CD14-positive monocyte (primary cell): ENCODE measurements around the gene PSMG4. TPM values are rescaled to one million over a fixed set of nuclear protein-coding genes. Genes with fewer than 3 reads are reported as not detected.

Experiments used
- DNase-seq, 3 donors: peaks; one replicate each; pipeline ENCODE4 v3.0.0-alpha.2; 2011 to 2022
- H2AFZ ChIP-seq: 2 replicates; pipeline ENCODE4 v1.6.0; 2012; ENCODE audit warnings: mild to moderate bottlenecking, low read depth, low read length, inconsistent platforms; ENCODE audit not compliant: insufficient read depth, poor library complexity, severe bottlenecking
- H3K27ac ChIP-seq, 2 donors: 1 replicate in 1 of 2; 2 replicates in 1 of 2; pipeline ENCODE4 v1.5.1; 2012 to 2013; ENCODE audit warnings: low read length in 2 of 2, control low read depth in 1 of 2, inconsistent platforms in 1 of 2, low read depth in 1 of 2, mild to moderate bottlenecking in 1 of 2
- H3K27me3 ChIP-seq, 2 donors: one replicate each; pipeline versions ENCODE4 v1.6.0 to v1.6.1; 2011 to 2013; ENCODE audit warnings: low read length in 2 of 2; ENCODE audit not compliant: control insufficient read depth in 2 of 2, insufficient read depth in 2 of 2
- H3K36me3 ChIP-seq, 2 donors: replicated peaks in 1 of 2; 1 replicate in 1 of 2; 2 replicates in 1 of 2; pipeline versions ENCODE4 v1.5.1 to v1.6.1; 2012 to 2013; ENCODE audit warnings: low read length in 2 of 2, control low read depth in 1 of 2, inconsistent platforms in 1 of 2, mild to moderate bottlenecking in 1 of 2; ENCODE audit not compliant: insufficient read depth in 2 of 2, control insufficient read depth in 1 of 2
- H3K4me1 ChIP-seq, 2 donors: 1 replicate in 1 of 2; 2 replicates in 1 of 2; pipeline versions ENCODE4 v1.5.1 to v1.6.1; 2012 to 2013; ENCODE audit warnings: low read length in 2 of 2, control low read depth in 1 of 2, inconsistent platforms in 1 of 2, mild to moderate bottlenecking in 1 of 2, moderate library complexity in 1 of 2; ENCODE audit not compliant: insufficient read depth in 2 of 2, control insufficient read depth in 1 of 2
- H3K4me2 ChIP-seq: replicated peaks from 2 replicates; pipeline ENCODE3; 2012; ENCODE audit warnings: low read length, moderate library complexity, mild to moderate bottlenecking; ENCODE audit not compliant: poor library complexity, severe bottlenecking; ENCODE audit errors: extremely low read depth
- H3K4me3 ChIP-seq, 3 experiments: fragments of 200-600 bp in 1 of 3; sonication (generic) in 1 of 3; replicated peaks in 1 of 3; 1 replicate in 2 of 3; 2 replicates in 1 of 3; pipeline ENCODE4 v1.5.1; 2011 to 2013; ENCODE audit warnings: low read length in 3 of 3, mild to moderate bottlenecking in 3 of 3, control low read depth in 2 of 3, low read depth in 2 of 3, inconsistent platforms in 1 of 3, moderate library complexity in 1 of 3
- H3K79me2 ChIP-seq: 2 replicates; pipeline ENCODE4 v1.6.0; 2012; ENCODE audit warnings: mild to moderate bottlenecking, control low read depth, inconsistent platforms, low read length, moderate library complexity; ENCODE audit not compliant: insufficient read depth
- H3K9ac ChIP-seq: 2 replicates; pipeline ENCODE4 v1.6.0; 2017; ENCODE audit warnings: low read length, mild to moderate bottlenecking; ENCODE audit not compliant: insufficient read depth, poor library complexity, severe bottlenecking
- H3K9me3 ChIP-seq, 2 donors: replicated peaks in 1 of 2; 1 replicate in 1 of 2; 2 replicates in 1 of 2; pipeline versions ENCODE4 v1.5.1 to v1.6.1; 2012 to 2013; ENCODE audit warnings: low read length in 2 of 2, control low read depth in 1 of 2; ENCODE audit not compliant: control insufficient read depth in 1 of 2, insufficient read depth in 1 of 2
- H4K20me1 ChIP-seq: 2 replicates; pipeline ENCODE4 v1.6.0; 2012; ENCODE audit warnings: mild to moderate bottlenecking, low read length, control low read depth, moderate library complexity; ENCODE audit not compliant: insufficient read depth
- H3K27ac Mint-ChIP-seq, 7 donors: one replicate each; pipeline ENCODE4 v1.8.0; 2020; ENCODE audit warnings: mild to moderate bottlenecking in 7 of 7, mixed read lengths in 7 of 7, moderate library complexity in 6 of 7, inconsistent platforms in 2 of 7
- H3K27me3 Mint-ChIP-seq, 3 donors: one replicate each; pipeline ENCODE4 v1.8.0; 2021 to 2022; ENCODE audit warnings: low read depth in 3 of 3, mild to moderate bottlenecking in 3 of 3, mixed read lengths in 3 of 3, moderate library complexity in 3 of 3, inconsistent platforms in 1 of 3
- H3K36me3 Mint-ChIP-seq, 2 donors: one replicate each; pipeline ENCODE4 v1.8.0; 2020; ENCODE audit warnings: mixed read lengths in 2 of 2, inconsistent platforms in 1 of 2, mild to moderate bottlenecking in 1 of 2
- H3K4me1 Mint-ChIP-seq: one replicate; pipeline ENCODE4 v1.8.0; 2020; ENCODE audit warnings: mild to moderate bottlenecking, mixed read lengths
- H3K4me3 Mint-ChIP-seq, 2 donors: one replicate each; pipeline ENCODE4 v1.8.0; 2020; ENCODE audit warnings: mild to moderate bottlenecking in 2 of 2, mixed read lengths in 2 of 2, moderate library complexity in 1 of 2
- H3K9me3 Mint-ChIP-seq, 7 donors: one replicate each; pipeline ENCODE4 v1.8.0; 2020 to 2022; ENCODE audit warnings: mixed read lengths in 7 of 7, mild to moderate bottlenecking in 6 of 7, moderate library complexity in 6 of 7, inconsistent platforms in 2 of 7
- WGBS: methylation state at CpG from one replicate; pipeline ENCODE4 v1.1.5; 2013; ENCODE audit warnings: missing lambda C conversion rate; ENCODE audit not compliant: insufficient coverage; 5-methylcytosine and 5-hydroxymethylcytosine counted together
- intact Hi-C, 2 donors: fragments of 100-400 bp; cut with micrococcal nuclease; formaldehyde crosslinking; loops; one replicate each; pipeline versions ENCODE4 v1.15.0 to v1.15.1; 2023
- polyA plus RNA-seq, 3 donors: library from polyadenylated mRNA; depleted of rRNA in 1 of 3; unstranded in 2 of 3; stranded (reverse) in 1 of 3; fragments of 300-500 nt in 2 of 3; fragments of >200 nt in 1 of 3; fragmentation: Illumina TruSeq in 2 of 3; gene quantifications; 1 replicate in 2 of 3; 2 replicates in 1 of 3; pipeline ENCODE4 v1.2.3, GENCODE V29; 2012 to 2021
- TF ChIP-seq, protein P1 (sequence below): fragments of 200-600 bp; IDR thresholded peaks from one replicate; pipeline ENCODE4 v1.8.0; 2022; ENCODE audit warnings: antibody characterized with exemption, mild to moderate bottlenecking

The PSMG4 gene
- polyA plus RNA-seq, 3 donors: 23.6 to 31.1 (median 27.9) TPM

DNA sequence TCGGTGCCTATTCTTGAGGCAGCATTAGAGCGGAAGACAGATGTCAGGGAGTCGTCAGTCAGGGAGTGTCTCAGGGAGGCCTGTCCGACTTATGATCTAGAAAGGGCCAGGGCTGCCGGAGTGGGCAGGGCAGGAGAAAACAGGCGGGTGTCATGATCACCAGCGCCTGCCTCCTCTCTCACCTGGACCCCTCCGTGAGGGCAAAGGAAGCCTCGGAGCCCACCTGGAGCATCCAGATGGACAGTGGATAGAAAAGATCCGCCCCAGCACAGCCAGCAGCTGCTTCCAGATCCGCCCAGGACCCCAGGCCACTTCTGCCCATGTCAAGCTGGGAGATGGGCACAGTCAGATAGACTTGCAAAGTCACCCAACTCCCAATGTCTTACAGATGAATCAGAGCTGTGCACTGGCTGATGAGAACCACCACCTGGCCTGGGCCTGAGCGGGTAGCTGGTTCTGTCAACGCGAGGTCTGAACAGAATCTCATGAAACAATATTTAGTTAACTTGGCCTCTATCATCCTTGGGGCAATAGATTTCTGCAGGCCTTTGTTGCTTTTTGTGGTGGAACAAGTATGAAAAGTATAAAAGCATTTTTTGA is 22.2 kb downstream of the PSMG4 start:
- Histone ChIP-seq H2AFZ (no peak overlapping the region), H3K9ac (no peak overlapping the region), H3K4me2 (no peak overlapping the region), H4K20me1 (no peaks in the 10 kb centered on the region), H3K36me3 (no peaks in the 10 kb centered on the region), H3K4me1 (no peaks in the 10 kb centered on the region), H3K79me2 (no peaks in the 10 kb centered on the region), H3K27me3 (no peaks in the 10 kb centered on the region), H3K27ac (no peak overlapping the region), H3K9me3 (no peaks in the 10 kb centered on the region), H3K4me3 (no peak overlapping the region)
- Mint-ChIP-seq H3K27ac (no peak overlapping the region), H3K9me3 (no peaks in the 10 kb centered on the region), H3K27me3 (peaks cover 0 to 11% (median 0%) of the 10 kb centered on the region in 3 donors), H3K36me3 (no peaks in the 10 kb centered on the region), H3K4me1 (peaks cover 1% of the 10 kb centered on the region), H3K4me3 (no peak overlapping the region)
- TF ChIP-seq, protein P1, sequence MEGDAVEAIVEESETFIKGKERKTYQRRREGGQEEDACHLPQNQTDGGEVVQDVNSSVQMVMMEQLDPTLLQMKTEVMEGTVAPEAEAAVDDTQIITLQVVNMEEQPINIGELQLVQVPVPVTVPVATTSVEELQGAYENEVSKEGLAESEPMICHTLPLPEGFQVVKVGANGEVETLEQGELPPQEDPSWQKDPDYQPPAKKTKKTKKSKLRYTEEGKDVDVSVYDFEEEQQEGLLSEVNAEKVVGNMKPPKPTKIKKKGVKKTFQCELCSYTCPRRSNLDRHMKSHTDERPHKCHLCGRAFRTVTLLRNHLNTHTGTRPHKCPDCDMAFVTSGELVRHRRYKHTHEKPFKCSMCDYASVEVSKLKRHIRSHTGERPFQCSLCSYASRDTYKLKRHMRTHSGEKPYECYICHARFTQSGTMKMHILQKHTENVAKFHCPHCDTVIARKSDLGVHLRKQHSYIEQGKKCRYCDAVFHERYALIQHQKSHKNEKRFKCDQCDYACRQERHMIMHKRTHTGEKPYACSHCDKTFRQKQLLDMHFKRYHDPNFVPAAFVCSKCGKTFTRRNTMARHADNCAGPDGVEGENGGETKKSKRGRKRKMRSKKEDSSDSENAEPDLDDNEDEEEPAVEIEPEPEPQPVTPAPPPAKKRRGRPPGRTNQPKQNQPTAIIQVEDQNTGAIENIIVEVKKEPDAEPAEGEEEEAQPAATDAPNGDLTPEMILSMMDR: no peak
- WGBS: 90% methylated on average over 12 of the region's 14 CpGs
- DNase-seq: no peak
- intact Hi-C loops: no loop called here

DNA sequence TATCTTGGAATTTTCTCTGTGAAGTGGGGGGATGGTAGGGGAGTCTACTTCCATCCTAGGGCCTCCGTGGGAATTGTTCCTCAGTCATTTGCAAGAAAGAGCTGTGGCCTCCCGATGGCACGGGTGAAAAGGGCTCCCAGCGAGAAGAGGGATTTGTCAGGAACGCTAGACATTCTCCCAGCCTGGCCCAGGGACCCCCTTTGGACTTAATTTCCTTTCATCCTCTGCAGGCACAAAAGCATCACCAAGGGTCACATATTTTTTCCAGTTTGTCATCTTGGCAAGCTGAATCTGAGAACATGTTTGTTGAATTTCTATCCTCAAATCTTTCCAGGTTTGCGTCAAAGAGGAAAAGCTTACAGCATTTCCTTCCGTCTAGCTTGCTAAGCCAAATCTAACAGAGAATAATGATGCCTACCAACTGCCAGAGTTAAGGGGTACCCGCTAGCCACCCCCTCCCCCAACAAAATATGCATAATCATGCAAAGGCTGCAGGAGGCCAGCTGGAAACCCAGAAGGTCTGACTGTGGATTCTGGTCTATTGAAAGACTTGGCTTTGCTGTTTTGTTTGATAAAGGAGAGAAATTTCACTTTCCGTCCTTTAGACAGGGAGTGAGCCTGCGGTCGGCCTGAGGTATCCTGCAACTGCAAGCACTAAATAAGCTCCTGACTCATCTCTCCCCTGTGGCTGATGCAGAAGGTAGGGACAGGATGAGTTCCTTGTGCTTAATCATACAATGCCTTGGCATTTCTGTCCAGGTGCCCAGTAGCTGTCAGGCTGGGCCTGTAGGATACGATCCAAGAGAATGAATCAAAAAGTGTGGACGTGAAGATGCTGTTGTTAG is 23.1 kb downstream of the PSMG4 start:
- Mint-ChIP-seq H3K27me3 (peaks cover 0 to 11% (median 0%) of the 10 kb centered on the region in 3 donors), H3K9me3 (no peaks in the 10 kb centered on the region), H3K4me1 (peaks cover 1% of the 10 kb centered on the region), H3K4me3 (no peak overlapping the region), H3K27ac (peak overlapping the region in 1 of 7 donors; percentile 26), H3K36me3 (no peaks in the 10 kb centered on the region)
- Histone ChIP-seq H3K9ac (no peak overlapping the region), H2AFZ (no peak overlapping the region), H3K4me2 (no peak overlapping the region), H4K20me1 (no peaks in the 10 kb centered on the region), H3K4me1 (no peaks in the 10 kb centered on the region), H3K27ac (no peak overlapping the region), H3K36me3 (no peaks in the 10 kb centered on the region), H3K27me3 (no peaks in the 10 kb centered on the region), H3K4me3 (no peak overlapping the region), H3K9me3 (no peaks in the 10 kb centered on the region), H3K79me2 (no peaks in the 10 kb centered on the region)
- TF ChIP-seq, protein P1: no peak
- no peak for DNase-seq
- 97% methylated on average over 7 of the region's 13 CpGs for WGBS
- intact Hi-C loops: no loop called here
